ENCODE results near the gene F2R.

DNA sequence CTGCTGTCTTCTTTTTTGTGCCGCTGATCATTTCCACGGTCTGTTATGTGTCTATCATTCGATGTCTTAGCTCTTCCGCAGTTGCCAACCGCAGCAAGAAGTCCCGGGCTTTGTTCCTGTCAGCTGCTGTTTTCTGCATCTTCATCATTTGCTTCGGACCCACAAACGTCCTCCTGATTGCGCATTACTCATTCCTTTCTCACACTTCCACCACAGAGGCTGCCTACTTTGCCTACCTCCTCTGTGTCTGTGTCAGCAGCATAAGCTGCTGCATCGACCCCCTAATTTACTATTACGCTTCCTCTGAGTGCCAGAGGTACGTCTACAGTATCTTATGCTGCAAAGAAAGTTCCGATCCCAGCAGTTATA lies 17.1 kb downstream of the F2R start:
- no peak for TF ChIP-seq CTCF (optimal IDR thresholded peaks at IDR 0.05 in 1 of 3, IDR thresholded peaks at IDR 0.05 in 1 of 3, conservative IDR thresholded peaks at IDR 0.05 in 1 of 3; ENCODE audit: extremely low read depth in 1 of 3, insufficient read depth in 2 of 3, low read length in 3 of 3)
- no peak for TF ChIP-seq EZH2 (IDR thresholded peaks at IDR 0.05; ENCODE audit: low read length)

Data from keratinocyte (primary cell).